Panc1 (cell line): ENCODE data around the gene GRIP1.

Source experiments
- CTCF ChIP-seq: fragments of 450-650 bp; IDR thresholded peaks from 2 replicates; pipeline ENCODE4 v1.5.1; 2017; ENCODE audit warnings: mild to moderate bottlenecking
- POLR2AphosphoS5 ChIP-seq: IDR thresholded peaks from 2 replicates; pipeline ENCODE4 v1.6.1; 2012; ENCODE audit warnings: mild to moderate bottlenecking, low read depth, low read length, moderate library complexity
- SIN3A ChIP-seq: IDR thresholded peaks from 2 replicates; pipeline ENCODE4 v1.6.1; 2012; ENCODE audit warnings: low read depth, mild to moderate bottlenecking, low read length, moderate library complexity, borderline replicate concordance; ENCODE audit not compliant: insufficient read depth

GRCh38 chr12:66708704-66709456, 30.0 kb upstream of the GRIP1 start:
- TF ChIP-seq POLR2AphosphoS5 (no peak), CTCF (peak; percentile 60; the same call in 1 of the 2 replicates), SIN3A (no peak)
